NCI-H2029 treated with DMSO at 0.1 percent for 48 hours (cell line): ENCODE results near the gene LY86.

Experiments used
- DNase-seq: peaks from one replicate; lab custom pipeline; 2025; lab: John Stamatoyannopoulos, UW

The LY86 gene

DNA sequence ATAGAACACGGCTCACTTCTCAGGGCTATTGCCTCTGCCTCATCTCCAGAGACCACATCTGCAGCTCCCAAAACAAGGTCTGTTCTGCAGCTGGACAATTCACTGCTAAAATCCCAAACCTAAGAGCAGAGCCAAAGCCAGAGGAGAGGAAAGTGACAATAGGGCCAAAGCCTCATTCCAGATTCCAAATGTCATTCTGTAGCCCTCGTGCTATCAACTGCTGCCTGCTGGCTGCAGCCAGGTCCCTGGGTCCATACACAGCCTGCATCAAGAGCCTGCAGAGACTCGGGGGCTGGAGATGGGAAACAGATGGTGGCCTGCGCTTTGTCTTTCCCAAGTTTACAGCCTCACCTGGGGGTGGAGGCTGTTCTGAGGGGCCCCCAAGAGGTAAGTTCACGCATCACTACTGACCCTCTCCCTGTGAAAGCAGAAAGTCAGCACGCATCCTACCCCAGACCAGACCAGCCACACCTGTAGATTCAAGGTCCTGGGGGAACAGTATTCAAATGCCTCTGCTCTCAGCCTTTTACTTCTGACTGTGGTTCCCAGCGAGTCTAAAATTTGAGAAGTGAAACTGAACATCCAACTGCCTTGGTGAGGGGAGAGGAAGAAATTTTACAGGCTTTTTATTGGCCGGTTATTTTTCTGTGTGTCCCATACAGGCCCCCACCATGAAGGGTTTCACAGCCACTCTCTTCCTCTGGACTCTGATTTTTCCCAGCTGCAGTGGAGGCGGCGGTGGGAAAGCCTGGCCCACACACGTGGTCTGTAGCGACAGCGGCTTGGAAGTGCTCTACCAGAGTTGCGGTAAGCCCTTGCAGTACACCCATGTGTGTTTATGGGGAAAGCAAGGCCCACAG is at the start of gene LY86:
TSS of gene LY86 (plus strand) at position 657 of the 860 bp plus-strand sequence. CDS start at position 672, 15 bp downstream.
- DNase-seq = no peak

DNA sequence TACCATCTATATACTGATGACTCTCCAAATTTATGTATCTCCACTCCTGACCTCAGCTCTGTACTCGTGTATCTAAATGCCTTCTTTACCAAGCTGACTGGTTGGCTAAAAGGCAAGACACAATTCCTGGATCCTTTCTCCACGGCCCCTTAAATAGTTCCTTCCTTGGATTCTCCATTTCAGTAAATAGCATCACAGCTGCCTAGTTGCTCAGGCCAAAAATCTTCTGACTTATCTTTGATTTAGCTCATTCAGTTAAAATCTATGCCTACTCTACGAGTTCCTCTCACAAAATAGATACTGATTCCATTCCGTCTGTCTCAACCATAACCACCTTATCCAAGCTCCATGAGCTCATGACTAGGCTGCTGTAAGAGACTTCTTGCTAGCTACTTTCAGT is 49.5 kb upstream of the LY86 start:
- DNase-seq = no peak

DNA sequence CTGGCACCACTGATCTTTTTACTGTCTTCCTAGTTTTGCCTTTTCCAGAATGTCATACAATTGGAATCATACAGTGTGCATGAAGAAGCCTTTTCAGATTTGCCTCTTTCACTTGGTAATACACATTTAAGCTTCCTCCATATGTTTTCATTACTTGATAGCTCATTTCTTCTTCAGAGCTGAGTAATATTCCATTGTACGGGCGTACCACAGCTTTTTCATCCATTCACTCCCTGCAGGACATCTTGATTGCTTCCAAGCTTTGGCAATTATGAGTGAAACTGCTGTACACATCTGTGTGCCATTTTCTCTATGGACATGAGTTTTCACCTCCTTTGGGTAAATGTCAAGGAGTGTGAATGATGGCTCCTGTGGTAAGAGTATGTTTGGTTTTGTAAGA is 46.2 kb upstream of the LY86 start:
- no peak for DNase-seq

DNA sequence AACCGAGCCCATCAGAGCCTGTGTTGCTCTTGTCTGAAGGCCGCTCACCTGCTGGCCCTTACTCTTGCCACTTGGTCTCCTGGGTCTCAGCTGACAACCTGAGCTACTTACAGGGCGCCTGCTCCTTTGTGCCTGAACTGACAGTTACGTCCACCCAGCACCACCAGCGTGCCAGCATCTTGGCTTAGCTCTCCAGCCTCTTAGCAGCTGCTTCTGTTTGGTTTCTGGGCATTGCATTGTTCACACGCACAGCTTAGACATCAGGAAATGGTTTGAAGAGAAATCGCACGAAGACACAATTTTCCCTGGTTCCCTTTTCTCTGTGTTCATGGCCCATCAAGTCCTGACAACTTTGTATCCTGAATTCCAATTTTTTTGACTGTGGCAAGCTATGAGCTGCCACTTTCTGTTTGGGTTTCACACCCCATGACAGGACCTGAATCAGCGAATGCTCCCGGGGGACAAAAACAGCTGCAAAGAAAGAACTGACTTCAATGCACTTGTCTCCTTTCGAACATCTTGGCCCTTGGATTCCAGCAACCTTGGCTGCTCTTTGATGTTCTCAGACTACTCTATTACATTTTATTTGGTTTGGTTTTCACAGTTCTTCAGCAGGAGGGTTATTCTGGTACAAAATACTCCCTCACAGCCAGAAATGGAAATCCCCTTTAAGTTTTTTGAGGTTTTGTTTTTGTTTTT is 45.2 kb upstream of the LY86 start:
- no peak for DNase-seq

DNA sequence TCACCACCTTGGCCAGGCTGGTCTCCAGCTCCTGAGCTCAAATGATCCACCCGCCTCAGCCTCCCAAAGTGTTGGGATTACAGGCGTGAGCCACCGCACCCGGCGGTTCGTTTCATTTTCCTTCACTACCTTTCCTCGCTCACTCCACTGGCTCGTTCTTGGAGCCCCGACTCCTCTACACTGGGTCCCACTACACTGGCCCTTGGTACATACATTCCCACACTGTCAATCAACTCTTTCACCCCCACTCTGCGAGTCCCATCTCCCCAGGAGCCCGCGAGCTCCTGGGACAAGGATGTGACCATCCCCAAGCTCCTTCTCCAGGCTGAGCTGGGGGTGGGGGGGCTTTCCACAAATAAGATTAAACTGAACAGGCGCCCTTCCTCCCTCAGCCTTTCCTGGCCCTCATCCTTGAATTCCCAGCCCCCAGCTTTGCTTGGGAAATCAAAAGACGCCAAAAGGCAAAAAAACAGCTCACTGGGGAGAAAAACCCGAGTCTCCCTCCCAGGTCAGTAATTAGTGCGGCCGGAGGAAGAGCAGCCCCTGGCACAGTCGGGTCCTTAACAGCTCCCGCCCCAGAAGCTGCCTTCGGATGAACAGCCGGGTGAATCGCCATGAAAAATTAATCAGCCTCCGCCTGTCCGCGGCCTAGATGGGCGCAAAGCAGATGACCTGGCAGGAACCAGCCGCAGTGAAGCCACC is 42.8 kb upstream of the LY86 start:
- DNase-seq = no peak

DNA sequence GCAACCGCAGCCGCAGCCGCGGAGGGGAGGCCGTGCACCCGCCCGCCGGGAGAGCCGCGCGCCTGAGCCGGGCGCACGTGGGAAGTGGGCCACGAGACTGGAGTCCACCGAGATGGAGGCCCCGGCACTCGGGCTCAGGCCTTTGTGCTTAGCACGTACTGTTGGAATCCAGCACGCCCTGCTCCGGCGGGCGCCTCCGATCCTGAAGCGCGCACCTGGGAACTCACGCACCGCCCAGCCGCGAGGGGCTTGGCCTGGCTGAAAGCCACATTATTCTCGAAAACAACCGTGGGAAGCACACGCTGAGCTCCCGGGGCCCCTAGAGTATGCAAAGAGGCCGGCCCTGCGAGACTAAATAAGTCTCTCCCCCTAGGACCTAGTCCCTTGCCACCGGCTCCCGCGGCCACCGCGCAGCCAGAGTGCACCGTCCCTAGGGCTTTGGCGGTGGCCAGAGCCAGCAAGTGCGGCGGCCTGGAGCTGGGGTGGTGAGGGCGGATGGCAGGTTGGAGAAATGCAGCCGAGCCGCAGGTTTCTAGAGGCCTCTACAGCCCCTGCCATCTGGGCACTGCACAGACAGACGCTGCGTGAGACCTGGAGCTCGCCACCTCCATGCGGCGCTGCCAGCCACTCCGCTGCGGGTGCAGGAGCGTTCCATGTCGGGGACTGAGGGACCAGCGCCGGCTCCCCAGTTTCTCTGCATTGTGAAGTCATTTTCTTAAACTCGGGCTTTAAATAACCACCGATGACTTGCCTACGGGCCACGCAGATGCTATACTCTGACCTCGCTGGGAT is 42.0 kb upstream of the LY86 start:
- peak; percentile 85 for DNase-seq

DNA sequence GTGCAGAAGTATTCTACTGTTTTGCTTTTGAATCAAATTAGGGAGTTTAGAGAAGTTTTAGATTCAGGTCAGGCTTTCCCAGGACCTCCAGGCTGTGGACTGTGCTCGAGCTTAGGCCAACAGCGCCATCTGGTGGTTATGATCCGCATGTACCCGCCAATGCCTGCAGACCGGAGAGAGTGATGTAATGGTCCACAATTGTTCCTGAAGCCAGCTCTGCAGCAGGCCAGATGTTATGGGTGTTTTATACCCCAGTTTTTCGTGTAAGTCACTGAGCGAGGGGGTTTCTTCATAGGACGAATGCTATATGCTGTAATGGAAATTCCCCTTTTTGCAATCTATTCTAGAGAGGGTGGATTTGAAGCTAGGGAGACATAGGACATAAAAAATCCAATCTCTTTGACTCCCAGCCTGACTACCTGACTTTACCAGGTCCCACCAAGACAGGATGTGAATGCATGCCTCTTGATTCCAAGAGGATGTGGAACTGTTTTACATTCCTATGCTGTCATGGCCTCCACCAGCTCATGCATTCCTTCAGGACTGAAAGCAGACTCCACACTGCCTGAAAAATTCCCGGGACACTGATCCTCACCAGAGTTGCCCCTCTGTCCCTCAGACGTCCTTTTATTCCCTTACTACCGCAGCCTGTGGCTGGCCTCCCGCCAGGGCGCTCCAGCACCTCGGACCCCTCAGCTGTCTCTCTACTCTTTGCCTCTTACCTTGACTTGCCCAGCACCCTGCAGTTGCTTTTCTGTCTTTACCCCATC is 41.2 kb upstream of the LY86 start:
- peak; percentile 96 for DNase-seq

DNA sequence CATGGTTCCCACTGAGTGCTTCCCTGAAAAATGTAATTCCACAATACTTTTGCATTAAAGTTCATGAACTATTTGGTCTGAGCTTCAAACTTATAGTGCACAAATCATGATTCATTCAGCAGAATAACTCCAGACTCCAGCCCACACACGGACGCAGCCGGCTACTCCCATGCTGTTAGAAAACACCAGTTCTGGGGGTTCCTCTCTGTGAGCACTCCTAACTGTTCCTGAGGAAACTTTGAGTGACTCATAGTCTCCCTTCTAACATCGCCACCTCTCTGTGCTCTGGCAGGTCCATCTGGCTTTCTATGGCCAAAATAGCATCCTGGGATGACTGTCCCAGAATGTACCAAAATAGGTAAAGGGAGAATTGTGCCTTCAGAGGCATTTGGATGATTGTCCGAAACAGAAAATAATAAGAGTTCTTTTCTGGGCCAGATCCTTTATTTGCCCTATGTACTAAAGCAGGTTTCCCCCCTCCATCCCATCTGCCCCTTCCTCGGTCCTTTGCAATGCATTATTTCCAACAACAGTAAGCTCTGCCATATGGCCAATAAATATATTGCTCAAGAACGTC is 32.3 kb upstream of the LY86 start:
- DNase-seq = no peak

DNA sequence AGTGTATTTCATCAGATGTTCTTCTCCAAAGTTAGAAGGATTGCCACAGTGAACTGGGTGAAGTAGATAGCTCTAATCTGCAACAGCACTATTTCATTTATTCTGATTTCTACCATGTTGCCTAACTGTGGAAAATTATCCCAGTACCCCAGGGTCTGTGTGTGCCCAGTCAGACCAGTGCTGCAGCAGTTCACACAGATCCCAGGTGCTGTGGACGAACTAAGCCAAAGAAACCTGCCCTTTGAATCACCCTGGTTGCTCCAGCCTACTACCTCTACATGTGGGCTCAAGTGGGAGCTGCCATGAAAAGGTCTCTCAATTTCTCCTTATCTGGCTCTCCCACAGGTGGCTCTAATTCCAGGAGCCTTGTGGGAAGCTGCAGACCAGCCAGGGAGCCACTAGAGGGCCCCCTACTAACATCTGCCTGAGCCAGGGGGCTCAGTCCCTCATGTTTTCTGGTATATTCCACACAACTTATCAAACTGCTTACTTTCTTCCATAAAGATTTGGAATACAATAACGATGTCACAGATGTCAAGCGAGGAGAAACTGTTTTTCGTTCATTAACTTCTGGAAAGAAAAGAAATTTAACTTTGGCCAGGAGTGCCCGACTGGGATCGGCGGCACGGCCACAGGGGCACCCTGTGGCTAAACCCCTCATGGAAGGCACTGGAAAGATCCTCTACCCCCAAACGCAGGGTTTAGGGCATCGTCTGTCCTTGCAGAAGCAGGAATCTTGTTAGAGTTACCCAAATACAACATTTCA is 31.6 kb upstream of the LY86 start:
- peak; percentile 59 for DNase-seq

DNA sequence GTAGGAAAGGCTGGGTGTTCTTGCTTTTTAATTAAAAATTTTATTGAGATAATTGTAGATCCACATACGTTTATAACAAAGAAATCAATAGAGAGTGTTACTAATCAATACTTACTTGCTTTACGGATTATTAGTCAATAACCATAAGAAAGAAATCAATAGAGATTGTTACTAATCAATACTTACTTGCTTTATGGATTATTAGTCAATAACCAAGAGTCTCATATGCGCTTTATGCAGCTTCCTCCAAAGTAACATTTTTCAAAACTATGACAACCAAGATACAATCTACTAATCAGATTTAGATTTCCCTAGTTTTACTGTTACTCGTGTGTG is 31.0 kb upstream of the LY86 start:
- no peak for DNase-seq

DNA sequence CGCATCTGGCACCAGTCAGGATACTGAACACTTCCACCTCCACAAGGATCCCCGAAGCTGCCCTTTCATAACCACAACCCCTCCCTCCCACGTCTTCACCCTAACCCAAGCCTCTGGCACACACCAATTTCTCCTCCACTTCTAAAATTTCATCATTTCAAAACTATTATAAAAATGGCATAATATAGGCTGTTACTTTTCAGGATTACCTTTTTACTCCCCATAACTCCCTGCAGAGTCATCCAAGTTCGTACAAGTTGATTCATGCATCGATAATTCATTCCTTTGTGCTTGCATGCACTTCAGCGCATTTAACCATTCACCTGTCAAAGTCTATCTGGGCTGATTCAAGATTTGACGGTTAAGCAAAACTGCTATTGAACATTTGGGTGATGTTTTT is 30.6 kb upstream of the LY86 start:
- no peak for DNase-seq

DNA sequence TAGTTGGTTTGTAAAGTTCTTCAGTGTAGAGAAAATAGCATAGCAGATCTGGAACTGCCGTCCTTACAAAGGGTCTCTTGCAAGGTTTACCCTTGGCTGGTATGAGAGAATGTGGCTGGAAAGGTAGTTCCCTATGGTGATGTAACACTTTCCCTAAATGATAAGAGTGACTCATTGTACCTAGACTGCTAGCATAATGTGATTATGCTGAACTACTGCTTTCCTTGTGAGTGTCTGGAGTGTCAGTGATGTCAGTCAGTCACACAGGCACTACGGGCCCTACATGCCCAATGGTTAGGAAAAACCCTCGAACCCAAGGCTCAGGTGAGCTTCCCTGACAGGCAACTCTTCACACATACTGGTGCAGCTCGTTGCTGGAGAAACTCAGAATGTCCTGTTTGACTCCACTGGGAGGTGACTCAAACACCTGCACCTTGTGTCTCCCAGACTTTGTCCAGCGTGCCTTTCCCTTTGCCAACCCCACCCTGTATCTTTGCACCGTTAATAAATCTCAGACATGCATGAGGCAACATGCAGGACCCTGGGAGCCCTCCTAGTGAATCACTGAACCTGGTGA is 28.4 kb upstream of the LY86 start:
- no peak for DNase-seq

DNA sequence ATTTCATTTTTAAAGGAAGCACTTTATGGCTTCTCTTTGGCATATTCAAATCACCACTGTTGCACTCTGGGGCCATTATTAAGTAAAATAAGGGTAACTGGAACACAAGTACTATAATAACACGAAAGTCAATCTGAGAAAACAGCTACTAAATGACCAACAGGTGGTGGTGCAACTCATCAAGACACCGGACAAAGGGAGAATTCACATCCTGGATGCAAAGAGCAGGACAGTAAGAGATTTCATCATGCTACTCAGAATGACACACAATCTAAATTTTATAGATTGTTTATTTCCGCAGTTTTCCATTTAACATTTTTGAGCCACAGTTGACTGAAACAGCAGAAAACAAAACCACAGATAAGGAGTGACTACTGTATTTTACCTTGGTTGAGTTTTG is 27.6 kb upstream of the LY86 start:
- no peak for DNase-seq

DNA sequence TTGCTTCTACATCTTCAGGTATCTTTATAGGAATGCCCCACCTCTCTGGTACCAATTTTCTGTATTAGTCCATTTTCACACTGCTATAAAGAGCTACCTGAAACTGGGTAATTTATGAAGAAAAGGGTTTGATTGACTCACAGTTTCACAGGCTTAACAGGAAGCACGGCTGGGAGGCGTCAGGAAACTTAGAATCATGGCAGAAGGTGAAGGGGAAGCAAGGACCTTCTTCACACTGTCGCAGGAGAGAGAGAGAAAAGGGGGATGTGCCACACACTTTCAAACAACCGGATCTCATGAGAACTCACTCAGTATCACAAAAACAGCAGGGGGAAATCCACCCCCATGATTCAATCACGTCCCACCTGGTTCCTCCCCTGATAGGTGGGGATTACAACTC is 24.4 kb upstream of the LY86 start:
- DNase-seq = no peak

DNA sequence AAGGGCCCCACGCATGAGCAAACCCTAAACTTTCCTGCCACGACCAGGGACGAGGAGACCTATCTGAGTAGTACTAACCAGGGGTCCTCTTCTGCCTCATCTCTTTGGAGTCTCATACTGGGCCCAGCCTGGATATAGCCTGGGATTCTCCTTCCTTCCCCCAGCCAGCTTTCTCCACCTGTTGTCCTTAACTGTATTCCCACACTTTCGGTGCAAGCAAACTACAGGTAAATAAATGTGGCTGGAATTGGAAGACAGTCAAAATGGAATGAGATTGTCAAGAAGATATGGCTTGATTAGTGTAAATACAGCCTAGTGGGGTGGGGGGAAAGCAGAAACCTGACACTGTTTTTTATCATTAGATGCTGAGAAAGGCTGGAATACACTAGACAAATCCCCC is 23.5 kb upstream of the LY86 start:
- DNase-seq = peak; percentile 87

DNA sequence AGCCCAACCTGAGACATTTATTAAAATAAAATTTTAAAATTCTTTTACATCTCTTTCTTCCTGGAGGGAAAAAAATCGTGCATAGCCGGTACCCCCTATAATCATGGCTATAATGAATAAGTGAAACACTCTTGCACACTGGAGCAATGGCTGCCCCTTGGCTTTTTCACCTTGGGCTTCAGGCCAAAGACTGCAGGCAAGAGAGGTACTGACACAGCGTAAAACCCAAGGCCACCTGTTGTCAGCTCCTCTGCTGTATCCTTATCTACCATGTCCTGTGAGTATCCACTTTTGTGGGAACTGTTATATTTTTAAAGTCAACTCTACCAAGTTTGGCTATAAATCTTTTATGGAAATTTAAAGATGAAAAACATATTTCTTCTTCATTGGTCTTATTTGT is 23.0 kb upstream of the LY86 start:
- peak; percentile 84 for DNase-seq

DNA sequence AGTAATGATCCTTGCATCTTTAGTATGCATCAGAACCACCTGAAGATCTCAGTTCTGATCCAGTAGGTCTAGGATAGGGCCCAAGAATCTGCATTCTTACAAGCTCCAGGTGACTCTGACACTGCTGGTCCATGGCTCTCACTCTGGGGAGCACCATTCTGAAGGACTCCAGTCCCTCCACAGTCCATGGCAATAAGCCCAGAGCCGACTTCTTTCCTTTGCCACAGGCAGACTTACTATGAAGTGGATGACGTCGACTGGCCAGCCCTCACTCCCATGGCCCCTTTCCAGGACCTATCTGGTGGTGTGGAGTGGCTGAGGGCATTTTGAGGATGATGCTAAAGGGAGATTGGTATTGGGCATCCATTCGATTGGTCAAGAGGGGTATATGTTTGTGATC is 21.8 kb upstream of the LY86 start:
- peak; percentile 26 for DNase-seq

DNA sequence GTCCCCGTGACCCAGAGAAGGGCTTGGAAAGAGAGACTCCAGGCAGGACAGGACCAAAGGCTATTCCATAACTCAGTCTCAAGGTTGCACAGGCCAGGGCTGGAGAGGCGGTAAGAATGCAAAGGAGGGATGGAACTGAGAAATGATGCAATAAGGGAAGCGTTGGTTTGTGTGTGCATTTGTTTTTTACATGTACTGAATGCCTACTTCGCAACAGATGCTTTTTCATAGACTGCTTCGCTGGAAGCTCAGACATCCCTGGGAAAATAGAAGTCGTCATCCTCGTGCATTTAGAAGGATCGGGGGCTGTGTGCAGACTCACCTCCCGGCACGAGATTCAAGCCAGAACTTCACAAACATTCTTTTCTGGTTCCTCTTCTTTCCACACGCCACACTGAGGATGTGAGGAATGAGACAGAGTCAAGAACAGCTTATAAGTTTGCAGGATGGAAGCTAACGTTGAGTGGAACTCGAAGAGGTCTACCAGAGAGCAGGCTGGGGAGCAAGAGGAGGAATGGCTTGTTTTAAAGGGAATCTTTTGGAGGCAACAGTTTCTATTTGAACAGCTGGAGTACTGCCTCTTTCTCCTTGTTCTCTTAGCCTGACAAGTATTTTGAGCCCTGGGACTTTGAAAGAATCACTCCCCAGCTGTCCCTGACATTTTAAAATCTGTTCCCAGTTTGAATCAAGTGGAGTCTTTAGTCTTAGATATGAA is 19.3 kb upstream of the LY86 start:
- DNase-seq = no peak

DNA sequence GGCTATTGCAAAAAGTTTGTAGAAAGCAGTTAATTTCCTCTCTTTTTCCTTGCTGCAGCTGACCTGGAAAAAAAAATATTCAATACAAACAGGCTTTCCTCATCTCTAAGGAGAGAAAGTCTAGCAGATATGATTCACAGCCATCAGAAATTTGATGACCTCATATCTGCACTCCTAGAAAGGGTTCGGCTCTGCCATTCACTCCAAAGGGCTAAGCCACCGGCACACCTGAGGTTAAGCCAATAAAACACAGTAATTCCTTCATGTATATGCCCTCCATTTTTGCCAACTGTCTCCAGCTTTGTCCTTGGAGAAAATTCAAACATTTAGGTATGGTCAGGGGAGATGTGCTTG is 18.7 kb upstream of the LY86 start:
- no peak for DNase-seq
